ENCODE measurements around the gene HES1.

DNA sequence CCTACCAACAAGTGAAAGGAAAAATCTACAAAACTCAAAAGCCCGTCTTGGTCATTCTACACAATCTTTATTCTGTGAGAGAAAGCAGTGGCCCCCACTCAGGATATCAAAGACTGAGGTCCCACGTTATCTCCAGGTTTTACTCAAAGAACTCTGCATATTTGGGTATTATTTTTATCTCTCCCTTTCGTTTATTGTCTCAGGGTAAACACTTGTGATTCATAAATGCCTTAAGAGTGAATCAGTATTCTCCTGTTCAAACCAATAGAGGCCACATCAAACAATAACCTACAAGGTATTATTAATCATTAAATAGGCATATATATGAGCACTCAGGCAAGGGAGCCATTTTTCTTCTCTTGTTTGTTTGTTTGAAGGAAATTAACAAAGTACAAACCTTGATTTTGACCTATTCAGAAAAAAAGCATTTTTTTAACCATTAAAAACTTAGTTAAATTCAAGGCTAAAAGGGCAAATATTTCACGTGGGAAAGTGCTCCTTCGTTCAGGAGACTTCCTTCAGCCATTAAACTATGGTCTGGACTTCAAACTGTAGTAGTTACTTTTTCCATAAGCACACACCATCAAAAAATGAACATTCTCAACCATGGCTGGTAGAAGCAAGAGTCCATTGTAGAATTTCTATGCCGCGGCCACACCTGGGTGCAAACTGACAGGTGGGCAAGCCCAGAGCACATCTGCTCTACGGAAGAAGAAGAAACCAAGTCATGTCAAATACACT lies 13.9 kb upstream of the HES1 start:
- TF ChIP-seq, protein P1, sequence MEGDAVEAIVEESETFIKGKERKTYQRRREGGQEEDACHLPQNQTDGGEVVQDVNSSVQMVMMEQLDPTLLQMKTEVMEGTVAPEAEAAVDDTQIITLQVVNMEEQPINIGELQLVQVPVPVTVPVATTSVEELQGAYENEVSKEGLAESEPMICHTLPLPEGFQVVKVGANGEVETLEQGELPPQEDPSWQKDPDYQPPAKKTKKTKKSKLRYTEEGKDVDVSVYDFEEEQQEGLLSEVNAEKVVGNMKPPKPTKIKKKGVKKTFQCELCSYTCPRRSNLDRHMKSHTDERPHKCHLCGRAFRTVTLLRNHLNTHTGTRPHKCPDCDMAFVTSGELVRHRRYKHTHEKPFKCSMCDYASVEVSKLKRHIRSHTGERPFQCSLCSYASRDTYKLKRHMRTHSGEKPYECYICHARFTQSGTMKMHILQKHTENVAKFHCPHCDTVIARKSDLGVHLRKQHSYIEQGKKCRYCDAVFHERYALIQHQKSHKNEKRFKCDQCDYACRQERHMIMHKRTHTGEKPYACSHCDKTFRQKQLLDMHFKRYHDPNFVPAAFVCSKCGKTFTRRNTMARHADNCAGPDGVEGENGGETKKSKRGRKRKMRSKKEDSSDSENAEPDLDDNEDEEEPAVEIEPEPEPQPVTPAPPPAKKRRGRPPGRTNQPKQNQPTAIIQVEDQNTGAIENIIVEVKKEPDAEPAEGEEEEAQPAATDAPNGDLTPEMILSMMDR (IDR thresholded peaks at IDR 0.05; ENCODE audit: poor library complexity, severe bottlenecking), result no peak
- TF ChIP-seq EZH2 (IDR thresholded peaks at IDR 0.05; ENCODE audit: borderline replicate concordance, insufficient read depth, low read length, poor library complexity, severe bottlenecking) (no peak), EP300 (conservative IDR thresholded peaks at IDR 0.05; ENCODE audit: poor library complexity, severe bottlenecking) (no peak), RAD21 (conservative IDR thresholded peaks at IDR 0.05) (no peak), POLR2AphosphoS5 (IDR thresholded peaks at IDR 0.05) (no peak), TAF1 (IDR thresholded peaks at IDR 0.05; ENCODE audit: low read depth) (no peak), MXI1 (conservative IDR thresholded peaks at IDR 0.05; ENCODE audit: poor library complexity, severe bottlenecking) (no peak), SMC3 (conservative IDR thresholded peaks at IDR 0.05; ENCODE audit: poor library complexity) (no peak)
- TF ChIP-seq, protein P2, sequence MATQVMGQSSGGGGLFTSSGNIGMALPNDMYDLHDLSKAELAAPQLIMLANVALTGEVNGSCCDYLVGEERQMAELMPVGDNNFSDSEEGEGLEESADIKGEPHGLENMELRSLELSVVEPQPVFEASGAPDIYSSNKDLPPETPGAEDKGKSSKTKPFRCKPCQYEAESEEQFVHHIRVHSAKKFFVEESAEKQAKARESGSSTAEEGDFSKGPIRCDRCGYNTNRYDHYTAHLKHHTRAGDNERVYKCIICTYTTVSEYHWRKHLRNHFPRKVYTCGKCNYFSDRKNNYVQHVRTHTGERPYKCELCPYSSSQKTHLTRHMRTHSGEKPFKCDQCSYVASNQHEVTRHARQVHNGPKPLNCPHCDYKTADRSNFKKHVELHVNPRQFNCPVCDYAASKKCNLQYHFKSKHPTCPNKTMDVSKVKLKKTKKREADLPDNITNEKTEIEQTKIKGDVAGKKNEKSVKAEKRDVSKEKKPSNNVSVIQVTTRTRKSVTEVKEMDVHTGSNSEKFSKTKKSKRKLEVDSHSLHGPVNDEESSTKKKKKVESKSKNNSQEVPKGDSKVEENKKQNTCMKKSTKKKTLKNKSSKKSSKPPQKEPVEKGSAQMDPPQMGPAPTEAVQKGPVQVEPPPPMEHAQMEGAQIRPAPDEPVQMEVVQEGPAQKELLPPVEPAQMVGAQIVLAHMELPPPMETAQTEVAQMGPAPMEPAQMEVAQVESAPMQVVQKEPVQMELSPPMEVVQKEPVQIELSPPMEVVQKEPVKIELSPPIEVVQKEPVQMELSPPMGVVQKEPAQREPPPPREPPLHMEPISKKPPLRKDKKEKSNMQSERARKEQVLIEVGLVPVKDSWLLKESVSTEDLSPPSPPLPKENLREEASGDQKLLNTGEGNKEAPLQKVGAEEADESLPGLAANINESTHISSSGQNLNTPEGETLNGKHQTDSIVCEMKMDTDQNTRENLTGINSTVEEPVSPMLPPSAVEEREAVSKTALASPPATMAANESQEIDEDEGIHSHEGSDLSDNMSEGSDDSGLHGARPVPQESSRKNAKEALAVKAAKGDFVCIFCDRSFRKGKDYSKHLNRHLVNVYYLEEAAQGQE (IDR thresholded peaks at IDR 0.05; ENCODE audit: borderline replicate concordance), result no peak

Data from neural cell (in vitro differentiated cells).